HG02798 (cell line): ENCODE measurements around the gene TIMM13.
"Not testable (repeated sequence)": the region's sequence is repeated elsewhere in the genome, so short reads cannot be mapped to it uniquely, and the experiment has no call there.

ENCODE experiments used
- ATAC-seq: cut with Tn5 transposase; IDR thresholded peaks from one replicate; pipeline ENCODE4 v1.9.1; 2021; ENCODE audit warnings: mild to moderate bottlenecking; ENCODE audit not compliant: unreplicated experiment, poor library complexity

Gene TIMM13

DNA sequence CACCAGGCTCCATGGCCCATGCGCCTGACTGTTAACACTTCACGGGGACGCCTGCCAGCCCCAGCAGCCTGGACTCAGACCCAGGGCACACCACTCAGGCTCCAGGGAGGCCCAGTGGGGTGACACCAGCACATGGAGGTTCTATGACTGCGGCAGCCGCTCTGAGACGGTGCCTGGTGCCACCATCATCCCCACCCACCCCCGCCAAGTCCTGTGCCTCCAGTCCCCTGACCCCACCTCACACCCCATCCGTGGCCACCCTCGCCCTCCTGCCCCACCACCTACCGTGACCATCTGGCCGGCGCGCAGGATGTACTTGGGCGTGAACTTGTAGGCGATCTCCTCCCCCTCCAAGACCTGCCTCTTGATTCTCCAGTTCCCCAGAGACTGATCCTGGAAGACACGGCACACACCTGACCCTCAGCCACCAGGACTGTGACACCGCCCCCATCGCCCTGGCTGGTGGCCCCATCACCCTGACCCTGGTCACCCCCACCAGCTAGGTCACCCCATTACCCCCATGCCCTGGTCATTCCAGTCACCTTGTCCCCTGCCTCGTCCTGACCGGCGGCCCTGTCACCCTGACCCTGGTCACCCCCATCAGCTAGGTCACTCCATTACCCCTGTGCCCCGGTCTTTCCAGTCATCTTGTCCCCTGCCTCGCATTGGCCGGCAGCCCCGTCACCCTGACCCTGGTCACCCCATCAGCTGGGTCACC lies 4.9 kb upstream of the TIMM13 start:
- ATAC-seq = no peak

DNA sequence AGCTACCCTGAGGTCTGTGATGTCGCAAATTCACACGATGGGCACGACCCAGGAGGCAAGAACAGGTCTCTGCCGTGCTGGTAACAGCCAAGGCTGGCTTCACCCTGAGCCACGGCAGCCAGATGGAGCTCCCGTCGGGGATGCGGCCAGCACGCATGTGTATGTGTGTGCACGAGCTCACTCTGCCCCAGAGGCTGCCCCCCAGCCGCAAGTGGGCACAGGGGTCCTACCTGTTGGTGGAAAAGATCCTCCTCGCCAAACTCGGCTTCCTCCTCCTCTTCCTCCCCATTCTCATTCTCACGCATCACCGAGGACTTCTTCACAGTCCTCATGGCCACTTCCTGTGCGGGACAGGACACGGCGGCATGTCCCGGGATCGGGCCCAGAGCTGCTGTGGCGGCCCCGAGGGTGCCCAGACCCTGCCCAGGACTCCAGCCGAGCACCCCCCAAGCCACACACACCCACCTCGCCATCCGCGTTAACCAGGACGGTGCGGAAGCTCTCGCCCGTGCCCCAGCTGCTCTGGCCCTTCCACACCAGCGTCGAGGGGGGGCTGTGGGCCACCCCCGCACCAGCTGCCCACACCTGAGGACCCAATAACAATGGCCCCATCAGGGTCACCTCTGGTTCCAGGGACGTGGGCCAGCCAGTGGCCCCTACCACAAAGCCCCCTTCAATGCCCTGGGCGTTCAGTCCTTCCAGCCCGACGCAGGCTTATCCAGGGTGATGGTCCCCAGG lies 4.1 kb upstream of the TIMM13 start:
- no peak for ATAC-seq

DNA sequence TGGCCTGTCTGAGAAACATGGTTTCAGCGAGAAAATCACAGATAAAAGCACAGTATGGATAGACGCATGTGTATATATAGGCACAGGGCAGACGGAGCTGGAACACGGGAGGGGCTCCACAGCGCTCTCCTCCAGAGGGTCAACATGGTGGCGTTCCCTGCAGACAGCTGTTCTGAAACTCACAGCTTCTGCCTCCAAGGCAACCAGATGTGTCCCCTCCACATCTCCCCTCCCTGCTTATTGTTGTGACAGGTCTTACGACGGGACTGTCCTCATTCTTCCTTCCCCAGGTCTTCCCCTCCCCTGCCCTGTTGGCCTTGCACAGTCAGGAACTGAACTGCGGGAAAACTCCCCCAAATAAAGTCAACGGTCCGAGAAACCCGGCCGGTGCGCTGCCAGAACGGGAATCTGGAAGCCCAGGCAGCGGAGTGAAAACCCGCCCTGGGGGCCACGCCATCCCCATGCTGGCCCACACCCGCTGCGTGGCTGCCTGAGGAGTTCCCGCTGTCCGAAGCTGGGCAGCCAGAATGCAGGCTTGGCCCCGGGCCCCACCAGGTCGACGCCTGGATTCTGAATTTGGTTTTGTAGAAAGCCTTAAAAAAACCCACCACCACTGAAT lies 2.6 kb upstream of the TIMM13 start:
- ATAC-seq = no peak

DNA sequence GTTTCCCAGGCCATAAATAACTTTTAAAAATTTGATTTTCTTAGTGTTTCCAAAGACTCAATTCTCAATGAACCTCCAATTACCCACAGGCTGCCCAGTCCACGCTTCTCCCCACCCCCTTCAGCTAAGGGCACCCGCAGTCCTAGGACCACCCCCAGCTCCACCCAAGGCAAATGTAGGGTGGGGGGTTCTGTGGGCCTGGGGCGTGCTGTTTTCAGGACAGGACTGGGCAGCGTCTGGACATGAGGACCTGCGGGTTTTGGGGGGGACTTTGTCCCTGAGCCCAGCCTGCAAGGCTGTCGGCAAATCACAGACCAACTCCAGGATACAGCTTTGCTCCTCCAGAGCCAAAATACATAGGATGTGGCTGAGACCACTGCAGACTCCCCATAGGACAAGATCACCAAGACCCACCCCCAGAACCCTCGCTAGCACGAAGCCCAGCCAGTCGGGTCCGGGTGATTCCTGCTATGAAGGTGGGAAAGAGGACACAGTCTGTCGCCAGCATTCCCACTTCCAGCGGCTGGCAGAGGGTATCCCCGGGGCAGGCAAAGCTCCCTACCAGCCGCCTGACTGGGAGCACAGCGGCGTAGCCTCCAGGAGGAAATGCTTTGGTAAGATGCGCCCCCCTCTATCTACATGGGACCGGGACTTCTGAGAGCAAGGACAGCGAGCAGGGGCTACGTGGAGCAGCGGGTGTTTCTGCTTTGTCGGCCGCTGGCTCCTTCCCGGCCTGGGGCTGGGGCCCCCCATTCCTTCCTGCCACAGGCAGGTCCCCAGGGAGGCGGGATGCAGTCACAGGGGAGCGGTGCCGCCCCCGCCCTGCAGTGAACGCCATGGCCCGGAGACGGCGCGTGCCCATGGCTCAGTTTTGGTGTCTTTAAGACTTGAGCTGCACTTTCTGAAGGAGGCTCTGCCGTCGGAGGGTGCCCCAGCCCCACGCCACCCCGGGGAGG lies 1.6 kb upstream of the TIMM13 start:
- no peak for ATAC-seq

DNA sequence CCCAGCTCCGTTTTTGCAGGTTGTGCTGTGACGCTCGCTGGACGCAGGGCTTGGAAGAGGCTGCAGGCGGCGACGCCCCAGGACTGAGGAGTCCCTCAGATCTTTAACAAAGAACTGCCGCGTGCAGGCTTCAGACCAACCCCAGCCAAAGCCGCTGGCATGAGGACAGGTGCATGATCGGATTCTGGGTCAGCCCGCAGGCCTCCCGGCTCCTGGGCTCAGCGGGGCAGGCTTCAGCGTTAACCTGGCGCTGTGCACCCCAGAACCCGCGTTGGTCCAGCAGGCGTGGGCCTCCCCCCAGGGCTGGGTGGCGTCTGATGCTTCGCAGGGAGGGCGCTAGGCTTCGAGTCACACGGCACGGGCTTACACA lies 920 bp upstream of the TIMM13 start:
- ATAC-seq = no peak

DNA sequence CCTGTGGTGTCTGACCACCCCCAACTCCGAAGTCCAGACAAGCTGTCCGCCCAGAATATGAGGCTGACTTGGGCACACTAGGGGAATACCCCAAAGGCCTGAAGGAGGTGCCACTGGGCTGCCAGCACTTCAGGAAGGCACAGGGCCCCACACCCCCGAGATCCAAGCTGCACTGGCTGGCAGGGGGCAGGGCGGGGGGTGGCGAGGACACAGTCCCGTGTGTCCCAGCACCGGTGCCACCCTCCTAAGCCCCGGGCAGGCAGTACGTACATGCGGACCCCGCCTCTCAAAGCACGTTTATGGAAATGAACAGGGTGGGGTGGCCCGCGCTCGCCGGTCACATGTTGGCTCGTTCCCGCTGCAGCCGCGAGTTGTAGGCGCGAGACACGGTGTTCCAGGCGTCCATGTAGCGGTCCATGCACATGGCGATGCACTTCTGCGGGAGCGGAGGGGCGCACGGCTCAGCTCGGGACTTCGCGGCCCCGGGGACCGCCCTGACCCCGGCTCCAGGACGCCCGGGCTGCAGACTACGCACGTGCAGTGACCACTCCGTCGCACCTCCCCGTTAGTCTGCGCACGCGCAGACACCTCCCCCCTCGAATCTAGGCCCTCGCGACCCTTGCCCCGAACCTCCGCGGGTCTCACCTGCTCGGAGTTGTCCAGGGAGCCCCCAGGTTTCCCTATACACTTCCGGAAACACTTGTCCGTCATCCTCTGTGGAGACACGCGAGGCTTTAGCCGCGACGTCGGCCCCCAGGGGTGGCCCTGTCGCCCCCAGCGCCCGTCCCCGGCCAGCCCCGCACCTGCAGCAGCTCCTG lies 566 bp downstream of the TIMM13 start:
- ATAC-seq = peak; percentile 12

DNA sequence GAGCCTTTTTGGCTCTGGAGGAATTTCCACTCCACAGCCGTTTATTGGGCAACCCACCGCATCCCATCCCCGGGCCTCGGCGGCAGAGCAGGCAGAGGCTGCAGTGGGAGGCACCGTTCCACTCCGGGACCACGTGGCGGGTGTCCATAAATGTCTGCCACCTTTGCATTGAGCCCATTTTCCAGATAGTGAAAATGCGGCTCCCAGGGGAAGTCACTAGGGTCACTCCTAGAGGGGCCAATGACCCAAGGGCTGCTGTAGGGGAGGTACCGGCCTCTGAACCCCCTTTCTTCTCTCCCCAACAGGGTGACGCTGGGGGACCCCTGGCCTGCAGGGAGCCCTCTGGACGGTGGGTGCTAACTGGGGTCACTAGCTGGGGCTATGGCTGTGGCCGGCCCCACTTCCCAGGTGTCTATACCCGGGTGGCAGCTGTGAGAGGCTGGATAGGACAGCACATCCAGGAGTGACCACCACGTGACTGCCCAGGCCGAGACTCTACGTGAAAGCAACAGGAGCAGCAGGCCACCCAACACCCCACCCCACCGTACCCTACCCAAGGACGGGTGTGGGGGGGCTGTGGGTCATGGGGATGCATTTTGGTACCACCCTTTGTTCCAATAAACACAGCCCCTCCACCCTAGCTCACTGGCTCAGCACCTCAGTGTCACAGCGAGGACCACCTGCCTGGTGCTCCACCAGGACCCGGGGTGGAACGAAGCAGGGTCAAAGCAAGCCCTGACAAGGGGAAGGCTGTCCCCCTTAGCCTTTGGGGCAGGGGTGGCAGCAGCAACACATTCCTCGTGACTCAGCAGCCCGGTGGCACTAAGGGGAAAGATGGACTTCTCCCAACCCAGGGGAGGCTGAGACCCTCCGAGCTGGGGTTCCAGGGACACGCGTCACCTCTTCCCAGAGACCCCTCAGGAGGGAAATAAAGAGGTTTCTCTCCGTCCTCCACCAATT lies 1.5 kb downstream of the TIMM13 start:
- no peak for ATAC-seq

DNA sequence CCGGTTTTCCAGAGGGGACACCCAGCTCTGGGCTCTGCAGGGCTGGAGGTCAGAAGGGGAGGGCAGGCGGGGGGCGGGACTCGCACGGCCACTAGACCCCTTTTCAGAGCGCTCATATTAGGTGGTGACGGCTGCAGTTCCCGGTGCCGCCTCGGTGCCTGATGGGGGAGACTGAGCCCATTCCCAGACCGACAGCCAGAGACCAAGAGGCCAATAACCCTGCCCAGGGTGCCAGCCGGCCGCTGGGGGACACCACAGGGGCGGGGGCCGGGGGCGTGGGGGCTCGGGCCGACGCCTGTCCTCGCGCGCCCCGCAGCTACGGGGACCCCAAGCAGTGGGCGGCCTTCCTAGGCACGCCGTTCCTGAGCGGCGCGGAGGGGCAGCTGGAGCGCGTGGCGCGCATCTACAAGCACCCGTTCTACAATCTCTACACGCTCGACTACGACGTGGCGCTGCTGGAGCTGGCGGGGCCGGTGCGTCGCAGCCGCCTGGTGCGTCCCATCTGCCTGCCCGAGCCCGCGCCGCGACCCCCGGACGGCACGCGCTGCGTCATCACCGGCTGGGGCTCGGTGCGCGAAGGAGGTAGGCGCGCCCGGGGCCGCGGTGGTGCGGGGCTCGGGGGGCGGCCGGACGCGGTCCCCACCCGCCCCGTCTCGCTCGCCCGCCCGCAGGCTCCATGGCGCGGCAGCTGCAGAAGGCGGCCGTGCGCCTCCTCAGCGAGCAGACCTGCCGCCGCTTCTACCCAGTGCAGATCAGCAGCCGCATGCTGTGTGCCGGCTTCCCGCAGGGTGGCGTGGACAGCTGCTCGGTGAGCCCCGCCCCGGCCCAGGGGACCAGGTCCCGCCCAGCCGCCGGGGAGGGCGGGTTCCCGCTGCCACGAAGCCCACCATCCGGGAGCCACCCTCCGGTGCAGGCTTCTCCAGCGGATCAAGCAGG lies 2.4 kb downstream of the TIMM13 start:
- ATAC-seq = no peak

DNA sequence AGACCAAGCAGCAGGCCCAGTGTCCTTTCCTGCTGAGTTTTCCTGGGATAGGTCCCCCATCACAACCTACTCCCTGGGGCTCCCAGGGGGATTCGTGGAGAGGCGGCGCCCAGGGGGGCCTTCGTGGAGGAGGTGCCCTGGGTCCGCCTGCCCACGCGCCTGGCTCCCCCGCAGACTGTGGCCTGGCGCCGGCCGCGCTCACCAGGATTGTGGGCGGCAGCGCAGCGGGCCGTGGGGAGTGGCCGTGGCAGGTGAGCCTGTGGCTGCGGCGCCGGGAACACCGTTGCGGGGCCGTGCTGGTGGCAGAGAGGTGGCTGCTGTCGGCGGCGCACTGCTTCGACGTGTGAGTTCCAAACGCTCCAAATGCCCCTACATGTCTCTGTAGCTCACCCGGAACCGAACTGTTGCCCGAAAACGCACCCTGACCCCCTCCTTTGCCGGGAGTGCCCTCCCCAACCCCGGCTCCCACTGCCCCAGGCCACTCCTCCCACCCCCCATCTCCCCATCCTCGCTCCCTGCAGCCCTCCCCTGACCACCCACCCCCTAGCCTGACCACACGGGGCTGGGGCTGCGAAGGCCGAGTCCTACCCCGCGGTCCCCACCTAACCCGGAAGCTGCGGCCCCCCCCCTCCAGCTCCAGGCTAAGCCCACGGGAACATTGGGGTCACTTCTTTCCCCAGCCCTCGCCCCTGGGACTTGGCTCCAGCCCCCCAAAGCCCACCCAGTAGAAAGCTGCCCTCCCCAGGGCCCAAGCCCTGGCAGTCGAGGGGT lies 3.3 kb downstream of the TIMM13 start:
- ATAC-seq = no peak

DNA sequence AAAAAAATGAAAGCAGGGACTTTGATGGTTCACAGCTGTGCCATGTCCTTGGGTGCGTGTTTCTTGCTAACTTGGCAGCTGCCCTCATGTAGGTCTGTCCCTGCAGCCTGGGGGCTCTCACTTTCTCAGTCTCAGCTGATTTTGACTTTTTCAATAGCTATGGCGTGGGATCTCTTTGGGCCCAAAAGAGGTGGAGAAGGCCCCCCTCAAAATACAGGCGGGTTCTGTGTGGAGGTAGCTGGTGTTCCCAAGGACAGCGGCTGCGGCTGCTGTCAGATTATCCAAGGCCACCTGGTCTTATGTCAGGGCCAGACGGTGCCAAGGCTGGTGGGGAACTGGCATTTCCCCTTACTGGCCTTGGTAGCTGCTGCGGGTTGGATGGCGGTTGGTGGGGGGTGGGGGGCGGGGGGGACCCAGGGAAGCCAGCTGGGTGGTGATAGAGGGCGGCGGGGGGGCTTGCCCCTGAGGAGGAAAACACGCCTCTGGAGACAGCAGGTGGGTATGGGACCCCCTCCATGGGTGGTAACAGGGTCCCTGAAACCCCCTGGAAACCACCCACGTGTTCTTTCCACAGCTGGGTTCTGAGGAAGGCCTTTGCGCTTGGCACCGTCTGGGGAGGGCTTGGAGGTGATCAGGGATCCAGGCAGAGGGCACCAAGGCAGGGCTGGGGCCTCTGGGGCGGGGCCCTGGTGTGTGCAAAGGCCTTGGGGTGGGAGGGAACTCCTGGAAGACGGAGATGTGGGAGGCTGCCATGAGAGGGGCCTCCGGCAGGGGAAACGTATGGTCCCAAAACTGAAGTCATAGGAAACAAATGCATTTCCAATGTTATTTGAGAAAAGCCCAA lies 4.1 kb downstream of the TIMM13 start:
- ATAC-seq = no peak

DNA sequence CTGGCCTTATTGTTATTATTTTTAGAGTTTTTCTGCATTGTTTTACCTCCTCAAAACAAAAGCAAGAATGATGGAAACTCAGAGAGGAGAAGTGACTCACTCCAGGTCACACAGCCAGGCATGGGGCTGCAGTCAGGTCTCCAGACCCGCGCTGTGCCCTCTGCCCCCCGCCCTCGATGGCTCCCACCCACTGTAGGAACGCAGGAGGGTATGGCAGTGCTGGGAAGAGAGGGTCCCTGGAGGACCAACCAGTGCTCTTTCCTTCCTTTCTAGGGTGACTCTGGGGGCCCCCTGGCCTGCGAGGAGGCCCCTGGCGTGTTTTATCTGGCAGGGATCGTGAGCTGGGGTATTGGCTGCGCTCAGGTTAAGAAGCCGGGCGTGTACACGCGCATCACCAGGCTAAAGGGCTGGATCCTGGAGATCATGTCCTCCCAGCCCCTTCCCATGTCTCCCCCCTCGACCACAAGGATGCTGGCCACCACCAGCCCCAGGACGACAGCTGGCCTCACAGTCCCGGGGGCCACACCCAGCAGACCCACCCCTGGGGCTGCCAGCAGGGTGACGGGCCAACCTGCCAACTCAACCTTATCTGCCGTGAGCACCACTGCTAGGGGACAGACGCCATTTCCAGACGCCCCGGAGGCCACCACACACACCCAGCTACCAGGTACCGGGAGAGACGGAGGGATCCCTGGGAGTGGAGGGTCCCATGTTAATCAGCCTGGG lies 5.6 kb downstream of the TIMM13 start:
- ATAC-seq = no peak

DNA sequence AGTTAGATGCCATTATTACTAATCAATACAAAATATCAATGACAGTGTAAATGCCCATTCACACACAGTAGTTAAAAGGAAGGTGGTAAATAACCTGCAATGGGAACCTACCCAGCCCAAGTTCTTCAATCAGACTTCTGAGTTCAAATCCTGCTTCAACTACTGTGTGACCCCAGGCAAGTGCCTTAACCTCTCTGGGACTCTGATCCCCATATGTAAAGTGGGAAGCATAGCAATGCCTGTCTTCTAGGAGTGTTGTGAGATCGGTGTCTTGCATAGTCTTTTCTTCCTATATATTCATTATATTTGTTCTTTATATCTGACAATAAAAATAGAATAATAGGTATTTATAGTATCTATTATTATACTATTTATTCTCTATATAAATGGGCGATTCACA lies 6.9 kb downstream of the TIMM13 start:
- ATAC-seq = no peak

DNA sequence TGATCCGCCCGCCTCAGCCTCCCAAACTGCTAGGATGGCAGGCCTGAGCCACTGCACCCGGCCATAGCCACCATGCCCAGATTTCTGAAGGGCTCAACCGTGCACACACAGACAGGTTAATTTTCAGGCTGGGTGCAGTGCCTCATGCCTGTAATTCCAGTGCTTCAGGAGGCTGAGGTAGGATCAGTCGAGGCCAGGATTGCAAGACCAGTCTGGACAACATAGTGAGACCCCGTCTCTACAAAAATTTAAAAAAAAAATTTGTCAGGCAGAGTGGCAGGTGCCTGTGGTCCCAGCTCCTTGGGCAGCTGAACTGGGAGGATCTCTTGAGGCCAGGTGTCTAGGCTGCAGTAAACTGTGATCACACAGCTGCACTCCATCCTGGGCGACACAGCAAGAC lies 7.6 kb downstream of the TIMM13 start:
- no peak for ATAC-seq

DNA sequence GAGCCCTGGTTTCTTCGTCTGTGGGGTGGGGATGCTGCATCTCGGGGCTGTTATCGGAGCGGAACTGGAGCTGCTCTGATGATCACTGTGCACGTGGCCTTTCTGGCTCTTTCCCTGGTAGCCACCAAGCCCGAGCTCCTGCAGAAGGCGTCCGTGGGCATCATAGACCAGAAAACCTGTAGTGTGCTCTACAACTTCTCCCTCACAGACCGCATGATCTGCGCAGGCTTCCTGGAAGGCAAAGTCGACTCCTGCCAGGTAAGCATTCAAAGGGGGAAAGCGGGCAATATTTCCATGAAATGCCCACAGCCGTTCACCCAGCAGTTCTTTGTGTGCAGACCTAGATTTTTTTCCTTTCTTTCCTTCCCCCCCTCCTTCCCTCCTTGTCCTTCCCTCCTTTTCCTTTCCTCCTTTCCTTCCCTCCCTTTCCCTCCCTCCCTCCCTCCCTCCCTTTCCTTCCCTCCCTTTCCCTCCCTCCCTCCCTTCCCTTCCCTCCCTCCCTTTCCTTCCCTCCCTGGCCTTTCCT lies 9.4 kb downstream of the TIMM13 start:
- ATAC-seq = no peak

DNA sequence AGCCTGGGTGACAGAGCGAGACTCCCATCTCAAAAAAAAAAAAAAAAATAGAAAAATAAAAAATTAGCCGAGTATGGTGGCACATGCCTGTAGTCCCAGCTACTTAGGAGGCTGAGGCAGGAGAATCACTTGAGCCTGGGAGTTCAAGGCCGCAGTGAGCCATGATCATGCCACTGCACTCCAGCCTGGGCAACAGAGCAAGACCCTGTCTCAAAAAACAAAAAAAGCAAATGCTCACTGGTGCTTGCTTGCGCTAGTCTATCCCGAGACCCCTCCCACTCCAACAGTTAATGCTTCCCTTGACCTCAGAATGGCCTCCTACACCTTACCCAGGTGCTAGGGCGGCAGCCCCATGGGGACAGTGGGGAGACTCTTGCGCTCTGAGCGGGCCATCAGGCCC lies 9.9 kb downstream of the TIMM13 start:
- not testable (repeated sequence) for ATAC-seq
